ENCODE results near the gene NEK5. TPM values are rescaled to one million over a fixed set of nuclear protein-coding genes. Genes with fewer than 3 reads are reported as not detected.
"Not testable (repeated sequence)": the region's sequence is repeated elsewhere in the genome, so short reads cannot be mapped to it uniquely, and the experiment has no call there.

The NEK5 gene
- polyA plus RNA-seq, 3 donors: 0.07 TPM; not detected in 2

DNA sequence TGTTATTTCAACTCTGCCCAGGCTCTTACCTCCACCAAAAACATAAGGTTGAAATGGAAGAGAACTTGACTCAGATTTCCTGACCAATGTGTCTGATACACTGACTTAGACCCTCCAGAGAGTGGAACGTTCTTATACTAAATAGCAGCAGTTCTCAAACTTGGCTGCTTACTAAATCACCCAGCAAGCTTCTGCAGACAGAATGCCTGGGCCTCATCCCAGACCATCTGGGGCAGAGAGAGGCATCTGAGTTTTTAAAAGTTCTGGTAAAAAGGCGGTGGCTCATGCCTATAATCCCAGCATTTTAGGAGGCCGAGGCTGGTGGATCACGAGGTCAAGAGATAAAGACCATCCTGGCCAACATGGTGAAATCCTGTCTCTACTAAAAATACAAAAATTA is 46.3 kb downstream of the NEK5 start:
- no peak overlapping the region for H3K4me2 ChIP-seq (replicated peaks; ENCODE audit: extremely low read depth, low read length, poor library complexity, severe bottlenecking)
- no peaks in the 10 kb centered on the region for H4K20me1 ChIP-seq (ENCODE audit: insufficient read depth, low read length)
- H3K79me2 ChIP-seq (ENCODE audit: insufficient read depth, low read length): no peaks in the 10 kb centered on the region
- intact Hi-C loops (cut with micrococcal nuclease): no loop called here
- no peaks in the 10 kb centered on the region for H3K27me3 ChIP-seq (ENCODE audit: control insufficient read depth in 2 of 2, insufficient read depth in 2 of 2, low read length in 2 of 2)
- no peak overlapping the region for H3K4me3 ChIP-seq (replicated peaks in 1 of 3; ENCODE audit: low read depth in 2 of 3, low read length in 3 of 3)
- Mint-ChIP-seq H3K36me3 (no peaks in the 10 kb centered on the region), H3K27ac (no peak overlapping the region), H3K4me3 (no peak overlapping the region), H3K27me3 (ENCODE audit: low read depth in 3 of 3) (peaks cover 0 to 2% (median 1%) of the 10 kb centered on the region in 3 donors), H3K4me1 (no peaks in the 10 kb centered on the region), H3K9me3 (peaks cover 0 to 10% (median 4%) of the 10 kb centered on the region in 7 donors)
- no peaks in the 10 kb centered on the region for H3K4me1 ChIP-seq (ENCODE audit: control insufficient read depth in 1 of 2, insufficient read depth in 2 of 2, low read length in 2 of 2)
- H3K9ac ChIP-seq (ENCODE audit: insufficient read depth, low read length, poor library complexity, severe bottlenecking): no peak overlapping the region
- H3K36me3 ChIP-seq (replicated peaks in 1 of 2; ENCODE audit: control insufficient read depth in 1 of 2, insufficient read depth in 2 of 2, low read length in 2 of 2): no peaks in the 10 kb centered on the region
- TF ChIP-seq, protein P1, sequence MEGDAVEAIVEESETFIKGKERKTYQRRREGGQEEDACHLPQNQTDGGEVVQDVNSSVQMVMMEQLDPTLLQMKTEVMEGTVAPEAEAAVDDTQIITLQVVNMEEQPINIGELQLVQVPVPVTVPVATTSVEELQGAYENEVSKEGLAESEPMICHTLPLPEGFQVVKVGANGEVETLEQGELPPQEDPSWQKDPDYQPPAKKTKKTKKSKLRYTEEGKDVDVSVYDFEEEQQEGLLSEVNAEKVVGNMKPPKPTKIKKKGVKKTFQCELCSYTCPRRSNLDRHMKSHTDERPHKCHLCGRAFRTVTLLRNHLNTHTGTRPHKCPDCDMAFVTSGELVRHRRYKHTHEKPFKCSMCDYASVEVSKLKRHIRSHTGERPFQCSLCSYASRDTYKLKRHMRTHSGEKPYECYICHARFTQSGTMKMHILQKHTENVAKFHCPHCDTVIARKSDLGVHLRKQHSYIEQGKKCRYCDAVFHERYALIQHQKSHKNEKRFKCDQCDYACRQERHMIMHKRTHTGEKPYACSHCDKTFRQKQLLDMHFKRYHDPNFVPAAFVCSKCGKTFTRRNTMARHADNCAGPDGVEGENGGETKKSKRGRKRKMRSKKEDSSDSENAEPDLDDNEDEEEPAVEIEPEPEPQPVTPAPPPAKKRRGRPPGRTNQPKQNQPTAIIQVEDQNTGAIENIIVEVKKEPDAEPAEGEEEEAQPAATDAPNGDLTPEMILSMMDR (IDR thresholded peaks at IDR 0.05): no peak
- 100% methylated on average over 2 of the region's 4 CpGs for whole genome bisulfite sequencing (ENCODE audit: insufficient coverage)
- H2AFZ ChIP-seq (ENCODE audit: insufficient read depth, low read depth, low read length, poor library complexity, severe bottlenecking): no peak overlapping the region
- H3K27ac ChIP-seq (ENCODE audit: low read depth in 1 of 2, low read length in 2 of 2): no peak overlapping the region
- no peaks in the 10 kb centered on the region for H3K9me3 ChIP-seq (replicated peaks in 1 of 2; ENCODE audit: control insufficient read depth in 1 of 2, insufficient read depth in 1 of 2, low read length in 2 of 2)
- no peak for DNase-seq

DNA sequence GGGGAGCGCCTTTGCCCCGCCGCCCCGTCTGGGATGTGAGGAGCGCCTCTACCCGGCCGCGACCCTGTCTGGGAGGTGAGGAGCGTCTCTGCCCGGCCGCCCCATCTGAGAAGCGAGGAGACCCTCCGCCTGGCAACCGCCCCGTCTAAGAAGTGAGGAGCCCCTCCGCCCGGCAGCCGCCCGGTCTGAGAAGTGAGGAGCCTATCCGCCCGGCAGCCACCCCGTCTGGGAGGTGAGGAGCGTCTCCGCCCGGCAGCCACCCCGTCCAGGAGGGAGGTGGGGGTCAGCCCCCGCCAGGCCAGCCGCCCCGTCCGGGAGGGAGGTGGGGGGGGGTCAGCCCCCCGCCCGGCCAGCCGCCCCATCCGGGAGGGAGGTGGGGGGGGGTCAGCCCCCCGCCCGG is 49.0 kb downstream of the NEK5 start:
- H3K36me3 Mint-ChIP-seq; H3K36me3 ChIP-seq (replicated peaks in 1 of 2; ENCODE audit: control insufficient read depth in 1 of 2, insufficient read depth in 2 of 2, low read length in 2 of 2); H3K4me3 ChIP-seq (replicated peaks in 1 of 3; ENCODE audit: low read depth in 2 of 3, low read length in 3 of 3); H3K27ac Mint-ChIP-seq; H3K4me2 ChIP-seq (replicated peaks; ENCODE audit: extremely low read depth, low read length, poor library complexity, severe bottlenecking); H3K4me1 ChIP-seq (ENCODE audit: control insufficient read depth in 1 of 2, insufficient read depth in 2 of 2, low read length in 2 of 2); H3K9me3 ChIP-seq (replicated peaks in 1 of 2; ENCODE audit: control insufficient read depth in 1 of 2, insufficient read depth in 1 of 2, low read length in 2 of 2); H3K4me1 Mint-ChIP-seq; intact Hi-C loops (cut with micrococcal nuclease); H3K27me3 ChIP-seq (ENCODE audit: control insufficient read depth in 2 of 2, insufficient read depth in 2 of 2, low read length in 2 of 2); H4K20me1 ChIP-seq (ENCODE audit: insufficient read depth, low read length); H3K79me2 ChIP-seq (ENCODE audit: insufficient read depth, low read length); H3K9ac ChIP-seq (ENCODE audit: insufficient read depth, low read length, poor library complexity, severe bottlenecking); H3K27ac ChIP-seq (ENCODE audit: low read depth in 1 of 2, low read length in 2 of 2); H2AFZ ChIP-seq (ENCODE audit: insufficient read depth, low read depth, low read length, poor library complexity, severe bottlenecking); H3K27me3 Mint-ChIP-seq (ENCODE audit: low read depth in 3 of 3); DNase-seq; H3K4me3 Mint-ChIP-seq: not testable (repeated sequence)
- no CpG with 5 or more reads among the region's 36 CpGs for WGBS (ENCODE audit: insufficient coverage)
- H3K9me3 Mint-ChIP-seq: peaks cover 0 to 12% (median 6%) of the 10 kb centered on the region in 7 donors
